ENCODE data around the gene DLG2.

GRCh38 chr11:83684071-83684470, 1943.1 kb downstream of the DLG2 start:
- TF ChIP-seq CTCF (IDR thresholded peaks at IDR 0.05; ENCODE audit: insufficient read depth, low read depth, low read length) (no peak), EZH2 (IDR thresholded peaks at IDR 0.05; ENCODE audit: insufficient read depth, low read length) (no peak)
